ENCODE data around the gene FABP3. TPM values are rescaled to one million over a fixed set of nuclear protein-coding genes. Genes with fewer than 3 reads are reported as not detected.

The FABP3 gene
- total and polyA plus RNA-seq, 2 donors (not counting 3 experiments of a cell fraction or from before 2014, with no cell fraction given), result 0.84 to 2.6 TPM

DNA sequence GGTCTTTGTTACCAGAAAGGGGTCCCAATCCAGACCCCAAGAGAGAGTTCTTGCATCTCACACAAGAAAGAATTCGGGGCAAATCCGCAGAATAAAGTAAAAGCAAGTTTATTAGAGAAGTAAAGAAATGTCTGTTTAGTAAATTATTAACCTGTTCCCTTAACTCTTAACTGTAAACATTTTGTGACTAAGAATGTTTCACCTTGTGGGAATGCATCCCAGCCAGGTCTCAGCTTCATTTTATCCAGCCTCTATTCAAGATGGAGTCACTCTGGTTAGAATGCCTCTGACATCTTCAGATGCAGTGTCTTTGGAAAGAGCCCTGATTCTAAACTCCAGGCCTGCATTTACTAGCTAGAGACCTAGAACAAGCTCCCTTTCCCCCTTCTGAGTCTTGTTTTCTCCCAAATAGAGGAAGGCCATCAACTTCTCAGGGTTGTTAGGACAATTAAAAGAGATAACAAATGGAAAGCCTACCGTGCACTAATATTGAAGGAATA lies 4.5 kb upstream of the FABP3 start:
- no peak overlapping the region for H3K27ac ChIP-seq (ENCODE audit: insufficient read depth, low read depth, low read length)
- no peaks in the 10 kb centered on the region for H3K27me3 ChIP-seq (ENCODE audit: control insufficient read depth in 2 of 2, insufficient read depth in 2 of 2, low read length in 2 of 2)
- no peaks in the 10 kb centered on the region for H3K9me3 ChIP-seq (replicated peaks; ENCODE audit: control insufficient read depth, insufficient read depth, low read length)
- no peak for DNase-seq (ENCODE audit: low read depth, low spot score)
- H3K9ac ChIP-seq (replicated peaks; ENCODE audit: extremely low read depth, insufficient read depth, low read length), result no peak overlapping the region
- H3K9me1 ChIP-seq (replicated peaks; ENCODE audit: control insufficient read depth, extremely low read depth, insufficient read depth, low read length), result no peaks in the 10 kb centered on the region
- H2AFZ ChIP-seq (ENCODE audit: low read depth, low read length), result no peak overlapping the region
- H3K79me2 ChIP-seq (ENCODE audit: control insufficient read depth, insufficient read depth, low read length), result no peaks in the 10 kb centered on the region
- peak; percentile 38 for FAIRE-seq
- intact Hi-C loops (cut with micrococcal nuclease), result no loop called here
- H3K4me1 ChIP-seq (ENCODE audit: control insufficient read depth, extremely low read depth, insufficient read depth, low read length), result peaks cover 6% of the 10 kb centered on the region
- no peaks in the 10 kb centered on the region for H3K36me3 ChIP-seq (ENCODE audit: control insufficient read depth in 2 of 2, extremely low read depth in 1 of 2, insufficient read depth in 2 of 2, low read length in 2 of 2)
- TSS peak; percentile 38 for BruUV-seq (replicated peaks)
- TF ChIP-seq MYC (IDR thresholded peaks at IDR 0.05; ENCODE audit: low read depth, low read length), result no peak
- no peak overlapping the region for H3K4me3 ChIP-seq (replicated peaks in 1 of 3; ENCODE audit: insufficient read depth in 1 of 3, low read depth in 1 of 3, low read length in 3 of 3)
- dilution Hi-C loops (cut with MboI; ENCODE audit: extremely low pct_ligation_motif_present, low sequenced_read_pairs), result no loop called here
- no peaks in the 10 kb centered on the region for H4K20me1 ChIP-seq (replicated peaks; ENCODE audit: control insufficient read depth, extremely low read depth, insufficient read depth, low read length)
- ChIA-PET CTCF (interaction anchor here (0.5 to 1.4 kb wide), 2 partner anchors 17 to 542 kb away, joined by 3 to 7 read pairs; no protein-coding TSS in a partner anchor), POLR2A (no interaction called here)
- no peak overlapping the region for H3K4me2 ChIP-seq (ENCODE audit: insufficient read depth, low read length)

DNA sequence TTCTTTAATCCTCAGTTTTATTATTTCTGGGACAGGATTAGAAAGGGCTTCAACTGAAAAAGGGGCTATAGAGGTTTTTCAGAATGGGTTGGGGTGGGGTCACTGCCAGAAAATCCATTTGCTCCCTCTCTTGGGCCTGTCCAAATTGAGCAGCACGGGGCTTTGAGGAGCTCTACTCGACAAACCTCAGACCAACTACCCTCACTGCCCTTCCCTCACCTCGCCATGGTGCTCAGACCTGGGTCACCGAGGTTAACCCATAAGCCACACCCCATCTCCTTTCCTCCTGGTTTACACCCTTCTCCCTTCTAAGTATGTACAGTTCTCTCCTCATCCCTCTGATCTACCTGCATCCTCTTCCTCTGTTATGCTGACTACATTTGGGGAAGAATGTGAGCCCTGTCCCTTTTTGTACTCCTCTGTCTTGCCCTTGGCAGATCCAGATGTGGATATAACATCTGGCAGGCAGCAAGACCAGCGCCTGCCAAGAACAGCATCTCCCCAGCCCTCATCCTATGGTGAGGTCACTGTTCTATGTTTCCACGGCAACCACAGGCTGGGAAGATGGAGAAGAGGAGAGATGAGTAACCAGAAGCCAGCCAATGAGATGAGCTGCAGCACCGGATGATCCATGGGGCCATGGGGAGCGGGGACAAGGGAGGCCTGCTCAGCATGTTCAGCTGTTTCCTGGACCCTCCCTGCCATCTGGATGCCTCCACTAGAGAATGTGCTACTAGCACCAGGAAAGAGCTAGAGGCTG lies 3.7 kb upstream of the FABP3 start:
- no peak overlapping the region for H3K4me3 ChIP-seq (replicated peaks in 1 of 3; ENCODE audit: insufficient read depth in 1 of 3, low read depth in 1 of 3, low read length in 3 of 3)
- no peaks in the 10 kb centered on the region for H4K20me1 ChIP-seq (replicated peaks; ENCODE audit: control insufficient read depth, extremely low read depth, insufficient read depth, low read length)
- no peak overlapping the region for H3K27ac ChIP-seq (ENCODE audit: insufficient read depth, low read depth, low read length)
- H3K9ac ChIP-seq (replicated peaks; ENCODE audit: extremely low read depth, insufficient read depth, low read length), result no peak overlapping the region
- intact Hi-C loops (cut with micrococcal nuclease) (no loop called here), dilution Hi-C loops (cut with MboI; ENCODE audit: extremely low pct_ligation_motif_present, low sequenced_read_pairs) (no loop called here)
- no peak overlapping the region for H2AFZ ChIP-seq (ENCODE audit: low read depth, low read length)
- BruUV-seq (replicated peaks), result no TSS peak
- no peaks in the 10 kb centered on the region for H3K36me3 ChIP-seq (ENCODE audit: control insufficient read depth in 2 of 2, extremely low read depth in 1 of 2, insufficient read depth in 2 of 2, low read length in 2 of 2)
- H3K9me3 ChIP-seq (replicated peaks; ENCODE audit: control insufficient read depth, insufficient read depth, low read length), result no peaks in the 10 kb centered on the region
- no peaks in the 10 kb centered on the region for H3K27me3 ChIP-seq (ENCODE audit: control insufficient read depth in 2 of 2, insufficient read depth in 2 of 2, low read length in 2 of 2)
- TF ChIP-seq JUN (IDR thresholded peaks at IDR 0.05; ENCODE audit: borderline replicate concordance, insufficient read depth, insufficient read length, low read depth) (peak; percentile 56), POLR2AphosphoS5 (IDR thresholded peaks at IDR 0.05; ENCODE audit: insufficient read depth, low read depth, low read length) (peak; percentile 40), EZH2 (IDR thresholded peaks at IDR 0.05; ENCODE audit: borderline replicate concordance, low read depth, low read length, severe bottlenecking) (no peak)
- no peaks in the 10 kb centered on the region for H3K79me2 ChIP-seq (ENCODE audit: control insufficient read depth, insufficient read depth, low read length)
- DNase-seq (ENCODE audit: low read depth, low spot score) (peak; percentile 51), FAIRE-seq (peak; percentile 94)
- H3K4me1 ChIP-seq (ENCODE audit: control insufficient read depth, extremely low read depth, insufficient read depth, low read length), result peaks cover 6% of the 10 kb centered on the region
- POLR2A ChIA-PET, result no interaction called here
- CTCF ChIA-PET, result interaction anchor here (0.5 to 1.4 kb wide), 2 partner anchors 18 to 541 kb away, joined by 3 to 7 read pairs; no protein-coding TSS in a partner anchor
- no peak overlapping the region for H3K4me2 ChIP-seq (ENCODE audit: insufficient read depth, low read length)
- H3K9me1 ChIP-seq (replicated peaks; ENCODE audit: control insufficient read depth, extremely low read depth, insufficient read depth, low read length), result no peaks in the 10 kb centered on the region
